Stomach (tissue), 9 donors: ENCODE measurements around the gene TP53RK. TPM values are rescaled to one million over a fixed set of nuclear protein-coding genes. Genes with fewer than 3 reads are reported as not detected.

ENCODE experiments used
- DNase-seq, 2 donors: peaks; one replicate each; pipeline versions ENCODE4 v3.0.0 to v3.0.0-alpha.2; 2013 to 2019
- H3K27ac ChIP-seq, 5 donors: fragments of 200-600 bp in 4 of 5; sonication (generic) in 4 of 5; one replicate each; pipeline ENCODE4 v1.5.1; 2013 to 2019; ENCODE audit warnings: mild to moderate bottlenecking in 1 of 5, moderate library complexity in 1 of 5
- H3K27me3 ChIP-seq, 3 donors: fragments of 200-600 bp; sonication (generic); one replicate each; pipeline ENCODE4 v1.5.1; 2017 to 2019; ENCODE audit warnings: mixed run types in 1 of 3
- H3K36me3 ChIP-seq, 4 donors: fragments of 200-600 bp; sonication (generic); 1 replicate in 3 of 4; 2 replicates in 1 of 4; pipeline ENCODE4 v1.5.1; 2016 to 2019
- H3K4me1 ChIP-seq, 4 donors: fragments of 200-600 bp; sonication (generic); one replicate each; pipeline ENCODE4 v1.5.1; 2016 to 2019
- H3K4me3 ChIP-seq, 4 donors: fragments of 200-600 bp; sonication (generic) in 3 of 4; one replicate each; pipeline ENCODE4 v1.5.1; 2016 to 2019; ENCODE audit warnings: mild to moderate bottlenecking in 1 of 4
- H3K9me3 ChIP-seq, 4 donors: fragments of 200-600 bp; sonication (generic); one replicate each; pipeline ENCODE4 v1.5.1; 2016 to 2019
- CTCF ChIP-seq, 7 experiments: fragments of 450-650 bp in 4 of 7; fragments of 200-600 bp in 3 of 7; sonication (generic) in 3 of 7; IDR thresholded peaks; one replicate each; pipeline ENCODE4 v1.5.1; 2016 to 2019; ENCODE audit warnings: antibody characterized with exemption in 7 of 7, control low read depth in 2 of 7, mild to moderate bottlenecking in 1 of 7
- EP300 ChIP-seq: sonication (generic); formaldehyde crosslinking; IDR thresholded peaks from one replicate; pipeline ENCODE4 v1.6.1; 2017; ENCODE audit warnings: antibody characterized with exemption
- POLR2A ChIP-seq, 4 donors: fragments of 450-650 bp; IDR thresholded peaks; one replicate each; pipeline ENCODE4 v1.6.1; 2016; ENCODE audit warnings: antibody characterized with exemption in 4 of 4, control low read depth in 2 of 4, mild to moderate bottlenecking in 1 of 4, moderate library complexity in 1 of 4
- POLR2AphosphoS5 ChIP-seq, 3 donors: sonication (generic); formaldehyde crosslinking; IDR thresholded peaks; one replicate each; pipeline ENCODE4 v1.6.1; 2016; ENCODE audit warnings: antibody characterized with exemption in 3 of 3
- WGBS, 5 donors: extraction: QIAGEN DNeasy Blood & Tissue Kit in 3 of 5; methylation state at CpG; one replicate each; pipeline versions ENCODE4 v1.1.5 to v1.1.7; 2013 to 2018; 5-methylcytosine and 5-hydroxymethylcytosine counted together
- intact Hi-C: fragments of 100-400 bp; cut with DNase I; formaldehyde crosslinking; loops from one replicate; pipeline ENCODE4 v1.15.1; 2023; ENCODE audit warnings: low total_unique reads
- polyA plus RNA-seq, 3 donors: library from polyadenylated mRNA; stranded (reverse); fragments of 200-250 nt; gene quantifications; one replicate each; pipeline ENCODE4 v1.2.3, GENCODE V29; 2013
- total RNA-seq, 5 donors: library from RNA; depleted of rRNA; stranded (reverse); fragments of >200 nt; gene quantifications; one replicate each; pipeline versions ENCODE4 v1.1.0 to v1.2.3, GENCODE V29; 2014 to 2016
- donor health status: healthy with polysubstance abuse.
- donor health status: Bipolar disorder and iron deficiency.
- donor health status: healthy.

TP53RK gene
- total and polyA plus RNA-seq, 8 donors: 1.8 to 64.3 (median 12.9) TPM

GRCh38 chr20:46710153-46710913 is 21.1 kb upstream of the TP53RK start:
- WGBS, 5 donors: 25 to 37% (median 29%) methylated on average over 22 of the region's 22 CpGs
- intact Hi-C loops: no loop called here
- TF ChIP-seq POLR2A (IDR thresholded peaks at IDR 0.05): no peak
- H3K27ac ChIP-seq: peak overlapping the region; percentile 85 to 92 (median 90)
- no peaks in the 10 kb centered on the region for H3K36me3 ChIP-seq
- peaks cover 0 to 4% (median 0%) of the 10 kb centered on the region in 3 donors for H3K27me3 ChIP-seq
- peak in 1 of 2 donors; percentile 44 for DNase-seq
- peaks cover 0 to 8% (median 2%) of the 10 kb centered on the region in 4 donors for H3K9me3 ChIP-seq
- H3K4me3 ChIP-seq: peak overlapping the region; percentile 61 to 78 (median 67)
- H3K4me1 ChIP-seq: peaks cover 13 to 68% (median 56%) of the 10 kb centered on the region in 4 donors

- peaks cover 0 to 8% (median 2%) of the 10 kb centered on the region in 4 donors for H3K9me3 ChIP-seq
- peaks cover 0 to 4% (median 0%) of the 10 kb centered on the region in 3 donors for H3K27me3 ChIP-seq
- TF ChIP-seq POLR2A (IDR thresholded peaks at IDR 0.05) (no peak), EP300 (no peak), POLR2AphosphoS5 (IDR thresholded peaks at IDR 0.05) (peak in 1 of 3 donors; percentile 31), CTCF (IDR thresholded peaks at IDR 0.05) (no peak)
- peak within 1 kb of the TSS; percentile 61 to 78 (median 67) for H3K4me3 ChIP-seq
- H3K27ac ChIP-seq: peak within 1 kb of the TSS; percentile 85 to 92 (median 90)
- intact Hi-C loops: no loop called here
- DNase-seq: peak; percentile 73 to 91
- WGBS, 5 donors: 1 to 2% (median 1%) methylated on average over 11 to 67 of the region's 67 CpGs
- peaks cover 6 to 60% (median 50%) of the 10 kb centered on the region in 4 donors for H3K4me1 ChIP-seq
- H3K36me3 ChIP-seq: no peaks in the 10 kb centered on the region
Measured at GRCh38 chr20:46709459-46710152, 20.4 kb upstream of the TP53RK start, which contains the start of gene SLC2A10. TSS of gene SLC2A10 (plus strand) at chr20:46709649. CDS start at chr20:46709737, 88 bp downstream.

GRCh38 chr20:46709055-46709458 is 19.8 kb upstream of the TP53RK start:
- Histone ChIP-seq H3K4me1 (peaks cover 5 to 55% (median 44%) of the 10 kb centered on the region in 4 donors), H3K9me3 (peaks cover 0 to 8% (median 2%) of the 10 kb centered on the region in 4 donors), H3K27me3 (peaks cover 0 to 4% (median 0%) of the 10 kb centered on the region in 3 donors), H3K36me3 (no peaks in the 10 kb centered on the region), H3K27ac (peak overlapping the region; percentile 85 to 92 (median 90)), H3K4me3 (peak overlapping the region; percentile 61 to 78 (median 67))
- TF ChIP-seq CTCF (IDR thresholded peaks at IDR 0.05) (no peak), POLR2AphosphoS5 (IDR thresholded peaks at IDR 0.05) (peak in 1 of 3 donors; percentile 64)
- intact Hi-C loops: no loop called here
- DNase-seq: peak; percentile 51 to 76
- 26 to 50% (median 42%) methylated on average over 9 to 13 of the region's 13 CpGs for WGBS, 5 donors

GRCh38 chr20:46708172-46708860 is 19.1 kb upstream of the TP53RK start:
- H3K27me3 ChIP-seq: peaks cover 0 to 4% (median 0%) of the 10 kb centered on the region in 3 donors
- TF ChIP-seq POLR2A (IDR thresholded peaks at IDR 0.05) (no peak), POLR2AphosphoS5 (IDR thresholded peaks at IDR 0.05) (peak in 2 of 3 donors; percentile 39 to 53), EP300 (no peak), CTCF (IDR thresholded peaks at IDR 0.05) (peak in 3 of 7 experiments; percentile 14 to 33 (median 17))
- peaks cover 5 to 47% (median 38%) of the 10 kb centered on the region in 4 donors for H3K4me1 ChIP-seq
- H3K4me3 ChIP-seq: no peak overlapping the region
- H3K27ac ChIP-seq: peak overlapping the region; percentile 82 to 90 (median 85)
- peak; percentile 65 to 92 for DNase-seq
- WGBS, 5 donors: 46 to 66% (median 53%) methylated on average over 3 to 8 of the region's 8 CpGs
- peaks cover 0 to 8% (median 2%) of the 10 kb centered on the region in 4 donors for H3K9me3 ChIP-seq
- H3K36me3 ChIP-seq: no peaks in the 10 kb centered on the region
- intact Hi-C loops: no loop called here
